Psoas muscle (tissue), 8 donors: Measurements from ENCODE around the gene PPARG. TPM values are rescaled to one million over a fixed set of nuclear protein-coding genes. Genes with fewer than 3 reads are reported as not detected.
"Not testable (repeated sequence)": the region's sequence is repeated elsewhere in the genome, so short reads cannot be mapped to it uniquely, and the experiment has no call there.

Experiments used
- ATAC-seq, 4 donors: fragments of 200-7000 bp; cut with Tn5 transposase; one replicate each; pipeline ENCODE4 v1.9.1; 2020; ENCODE audit warnings: moderate library complexity in 3 of 4, mild to moderate bottlenecking in 2 of 4
- DNase-seq, 2 donors: peaks; one replicate each; pipeline ENCODE4 v3.0.0-alpha.2; 2020
- H3K27ac ChIP-seq: fragments of 200-600 bp; one replicate; pipeline ENCODE4 v1.8.0; 2022
- H3K27me3 ChIP-seq, 3 donors: fragments of 200-600 bp in 1 of 3; one replicate each; pipeline versions ENCODE4 v1.6.1 to v1.8.0; 2013 to 2022; ENCODE audit warnings: low read length in 2 of 3, mild to moderate bottlenecking in 2 of 3, moderate library complexity in 1 of 3; ENCODE audit not compliant: insufficient read depth in 3 of 3
- H3K36me3 ChIP-seq, 2 donors: fragments of 200-600 bp in 1 of 2; one replicate each; pipeline versions ENCODE4 v1.6.1 to v1.8.0; 2013 to 2022; ENCODE audit warnings: low read depth in 1 of 2, mild to moderate bottlenecking in 1 of 2, moderate library complexity in 1 of 2; ENCODE audit not compliant: insufficient read depth in 1 of 2
- H3K4me1 ChIP-seq: fragments of 200-600 bp; one replicate; pipeline ENCODE4 v1.8.0; 2022
- H3K4me3 ChIP-seq: fragments of 200-600 bp; one replicate; pipeline ENCODE4 v1.8.0; 2022; ENCODE audit warnings: mild to moderate bottlenecking
- H3K9me3 ChIP-seq: fragments of 200-600 bp; one replicate; pipeline ENCODE4 v1.8.0; 2022
- WGBS, 3 donors: extraction: QIAGEN DNeasy Blood & Tissue Kit; methylation state at CpG; one replicate each; pipeline versions ENCODE4 v1.1.6 to v1.1.7; 2013; 5-methylcytosine and 5-hydroxymethylcytosine counted together
- intact Hi-C, 2 donors: fragments of 100-400 bp; cut with DNase I; formaldehyde crosslinking; loops; one replicate each; pipeline versions ENCODE4 v1.11.0 to v1.14.2; 2022
- polyA plus RNA-seq, 3 donors: library from polyadenylated mRNA; stranded (reverse); fragments of 200-250 nt; gene quantifications; one replicate each; pipeline ENCODE4 v1.2.3, GENCODE V29; 2013
- total RNA-seq, 4 donors: library from RNA; stranded (reverse); fragmentation: NEBNext Ultra II Directional in 2 of 4; extraction: Animal tissue kit (Norgen Biotek cat#: 25700) in 2 of 4; gene quantifications; one replicate each; pipeline versions ENCODE4 v1.2.1 to v1.2.4, GENCODE V29; 2021 to 2023
- TF ChIP-seq, protein P1 (sequence below): fragments of 200-600 bp; IDR thresholded peaks from one replicate; pipeline ENCODE4 v1.8.0; 2022; ENCODE audit warnings: antibody characterized with exemption
- donor health status: healthy with polysubstance abuse.
- donor health status: DM: no; HTN: no; CAD: no; lungs with moderate emphysema.
- donor health status: Bipolar disorder and iron deficiency.
- donor health status: healthy.
- donor health status: DM: yes; HTN: yes; CAD: no.
- donor health status: DM: no; HTN: no; CAD: no.
- donor health status: DM: no; HTN: no; CAD: no.
- donor health status: DM: yes; HTN: yes; CAD: no.

Gene PPARG
- total and polyA plus RNA-seq, 7 donors, result 3.1 to 6.8 (median 4.3) TPM

DNA sequence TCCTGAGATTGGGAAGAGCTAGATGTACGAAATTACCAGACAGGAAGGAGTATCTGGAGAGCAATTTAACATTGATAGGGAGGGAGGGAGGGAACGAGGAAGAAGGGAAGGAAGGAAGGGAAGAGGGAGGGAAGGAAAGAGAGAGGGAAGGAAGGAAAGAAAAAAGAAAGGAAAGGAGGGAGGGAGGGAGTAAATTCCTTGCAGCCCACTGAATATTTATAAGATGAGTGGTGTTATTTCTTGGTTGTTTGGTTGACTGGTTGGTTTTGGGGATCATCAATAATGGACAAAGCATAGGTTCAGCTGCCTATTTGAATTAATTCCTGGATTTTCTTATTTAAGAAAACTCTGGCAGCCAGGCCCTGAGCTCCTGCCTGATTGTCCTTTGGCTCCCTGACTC lies 179.9 kb downstream of the PPARG start:
- intact Hi-C loops, result loop anchor here in 1 of 2 donors (5.0 kb wide), 1 partner anchor 51 kb away; no protein-coding TSS in a partner anchor
- ATAC-seq, result no peak
- 48 to 53% (median 52%) methylated on average over 2 of the region's 2 CpGs for WGBS, 3 donors
- Histone ChIP-seq H3K36me3 (no peaks in the 10 kb centered on the region), H3K4me1 (no peaks in the 10 kb centered on the region), H3K27me3 (no peaks in the 10 kb centered on the region), H3K9me3 (no peaks in the 10 kb centered on the region), H3K4me3 (no peak overlapping the region), H3K27ac (no peak overlapping the region)
- TF ChIP-seq, protein P1, sequence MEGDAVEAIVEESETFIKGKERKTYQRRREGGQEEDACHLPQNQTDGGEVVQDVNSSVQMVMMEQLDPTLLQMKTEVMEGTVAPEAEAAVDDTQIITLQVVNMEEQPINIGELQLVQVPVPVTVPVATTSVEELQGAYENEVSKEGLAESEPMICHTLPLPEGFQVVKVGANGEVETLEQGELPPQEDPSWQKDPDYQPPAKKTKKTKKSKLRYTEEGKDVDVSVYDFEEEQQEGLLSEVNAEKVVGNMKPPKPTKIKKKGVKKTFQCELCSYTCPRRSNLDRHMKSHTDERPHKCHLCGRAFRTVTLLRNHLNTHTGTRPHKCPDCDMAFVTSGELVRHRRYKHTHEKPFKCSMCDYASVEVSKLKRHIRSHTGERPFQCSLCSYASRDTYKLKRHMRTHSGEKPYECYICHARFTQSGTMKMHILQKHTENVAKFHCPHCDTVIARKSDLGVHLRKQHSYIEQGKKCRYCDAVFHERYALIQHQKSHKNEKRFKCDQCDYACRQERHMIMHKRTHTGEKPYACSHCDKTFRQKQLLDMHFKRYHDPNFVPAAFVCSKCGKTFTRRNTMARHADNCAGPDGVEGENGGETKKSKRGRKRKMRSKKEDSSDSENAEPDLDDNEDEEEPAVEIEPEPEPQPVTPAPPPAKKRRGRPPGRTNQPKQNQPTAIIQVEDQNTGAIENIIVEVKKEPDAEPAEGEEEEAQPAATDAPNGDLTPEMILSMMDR, result no peak
- DNase-seq, result no peak

DNA sequence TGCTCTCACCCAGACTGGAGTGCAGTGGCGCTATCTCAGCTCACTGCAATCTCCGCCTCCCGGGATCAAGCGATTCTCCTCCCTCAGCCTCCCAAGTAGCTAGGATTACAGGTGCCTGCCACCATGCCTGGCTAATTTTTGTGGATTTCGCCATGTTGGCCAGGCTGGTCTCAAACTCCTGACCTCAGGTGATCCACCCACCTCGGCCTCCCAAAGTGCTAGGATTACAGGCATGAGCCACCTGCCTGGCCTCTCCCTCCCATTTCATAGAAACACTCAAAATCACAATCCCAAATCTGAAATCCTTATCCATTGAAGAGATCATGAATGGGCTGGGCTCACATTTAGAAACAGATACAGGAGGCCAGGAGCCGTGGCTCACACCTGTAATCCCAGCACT lies 180.4 kb downstream of the PPARG start:
- not testable (repeated sequence) for H3K27ac ChIP-seq, DNase-seq, H3K4me3 ChIP-seq, H3K36me3 ChIP-seq, H3K4me1 ChIP-seq, H3K9me3 ChIP-seq, ATAC-seq, H3K27me3 ChIP-seq
- intact Hi-C loops, result loop anchor here in 1 of 2 donors (5.0 kb wide), 1 partner anchor 52 kb away; no protein-coding TSS in a partner anchor
- WGBS, 3 donors, result 61 to 91% (median 81%) methylated on average over 7 of the region's 7 CpGs

DNA sequence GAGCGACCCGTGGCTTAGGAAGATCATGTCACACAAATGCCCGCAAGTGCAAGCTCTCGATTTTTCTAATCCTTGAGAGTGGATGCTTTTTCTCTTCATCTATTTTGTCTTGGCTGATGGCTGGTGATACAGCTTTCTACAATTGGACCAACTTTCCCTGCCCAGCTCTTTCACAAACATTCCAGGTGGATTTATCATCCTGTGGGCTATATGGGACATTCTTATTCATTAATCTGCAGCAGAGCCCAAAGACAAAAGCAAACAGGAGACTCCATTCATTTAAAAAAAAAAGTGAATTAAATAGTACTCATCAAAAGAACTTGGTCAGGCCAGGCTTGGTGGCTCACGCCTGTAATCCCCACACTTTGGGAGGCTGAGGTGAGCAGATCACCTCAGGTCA lies 181.2 kb downstream of the PPARG start:
- TF ChIP-seq, protein P1, result no peak
- intact Hi-C loops, result no loop called here
- WGBS, 3 donors, result 85 to 93% (median 93%) methylated on average over 5 of the region's 5 CpGs

DNA sequence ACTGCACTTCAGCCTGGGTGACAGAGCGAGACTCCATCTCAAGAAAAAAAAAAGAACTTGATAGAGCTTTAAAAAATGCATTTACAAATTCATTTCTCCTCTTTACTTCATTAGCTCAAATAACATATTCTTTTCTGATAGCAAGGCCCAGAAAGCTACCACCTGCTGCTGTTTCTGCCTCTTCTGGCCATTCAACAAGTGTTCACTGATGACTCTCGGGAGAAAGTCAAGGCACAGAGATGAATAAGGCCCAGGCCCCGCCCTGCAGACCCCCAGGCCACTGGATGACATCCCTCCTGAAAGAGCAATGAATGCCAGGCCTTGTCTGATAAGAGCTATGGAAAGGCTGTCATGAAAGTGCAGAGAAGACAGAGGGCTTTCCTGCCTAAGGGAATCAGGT lies 181.8 kb downstream of the PPARG start:
- no peak overlapping the region for H3K27ac ChIP-seq
- intact Hi-C loops, result no loop called here

More for the DNA sequence above, 181.2 kb downstream of the PPARG start:
- ATAC-seq, result no peak
- H3K27me3 ChIP-seq, result no peaks in the 10 kb centered on the region
- no peak for DNase-seq
- H3K27ac ChIP-seq, result no peak overlapping the region
- no peak overlapping the region for H3K4me3 ChIP-seq
- no peaks in the 10 kb centered on the region for H3K4me1 ChIP-seq
- H3K36me3 ChIP-seq, result no peaks in the 10 kb centered on the region
- no peaks in the 10 kb centered on the region for H3K9me3 ChIP-seq

DNA sequence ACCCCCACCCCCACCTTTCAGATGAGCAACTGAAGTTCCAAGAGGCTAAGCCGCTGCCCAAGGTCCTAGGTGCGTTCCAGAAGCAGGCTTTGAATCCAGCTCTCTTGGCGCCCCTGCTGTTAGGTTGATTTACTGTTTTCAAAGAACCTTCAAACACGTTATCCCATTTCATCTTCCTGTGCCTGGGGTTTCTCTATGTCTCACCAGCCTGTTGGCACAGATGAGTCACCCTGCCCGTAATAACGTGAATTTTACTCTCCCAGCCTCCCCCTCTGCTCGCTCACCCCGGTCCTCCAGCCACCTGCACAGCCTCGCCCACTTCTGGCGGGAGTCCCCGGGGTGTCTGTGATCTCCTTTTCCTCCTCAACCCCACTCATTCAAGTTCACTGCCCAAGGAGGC lies 182.4 kb downstream of the PPARG start:
- Histone ChIP-seq H3K36me3 (no peaks in the 10 kb centered on the region), H3K27me3 (no peaks in the 10 kb centered on the region), H3K4me1 (no peaks in the 10 kb centered on the region), H3K9me3 (no peaks in the 10 kb centered on the region), H3K4me3 (no peak overlapping the region), H3K27ac (no peak overlapping the region)
- TF ChIP-seq, protein P1, result no peak
- intact Hi-C loops, result no loop called here
- 59 to 66% (median 65%) methylated on average over 11 of the region's 11 CpGs for WGBS, 3 donors
- ATAC-seq (peak in 3 of 4 donors; percentile 41 to 60 (median 55)), DNase-seq (no peak)

More for the DNA sequence above, 181.8 kb downstream of the PPARG start:
- H3K27me3 ChIP-seq, result no peaks in the 10 kb centered on the region
- ATAC-seq (no peak), DNase-seq (no peak)
- H3K4me1 ChIP-seq, result no peaks in the 10 kb centered on the region
- TF ChIP-seq, protein P1, result no peak
- H3K9me3 ChIP-seq, result no peaks in the 10 kb centered on the region
- no peak overlapping the region for H3K4me3 ChIP-seq
- 87 to 94% (median 91%) methylated on average over 3 of the region's 3 CpGs for WGBS, 3 donors
- no peaks in the 10 kb centered on the region for H3K36me3 ChIP-seq
